ENCODE results near the gene LPP. TPM values are rescaled to one million over a fixed set of nuclear protein-coding genes. Genes with fewer than 3 reads are reported as not detected.

LPP gene
- total and polyA plus RNA-seq, 2 of the 4 experiments (the other 2 are of a cell fraction), result 16.0 to 130 TPM

GRCh38 chr3:188931036-188931435 lies 777.1 kb downstream of the LPP start:
- WGBS, 2 experiments (ENCODE audit: extremely low coverage in 2 of 2, insufficient read length in 1 of 2), result 78% methylated on average over 1 of the region's 3 CpGs; no CpG with 5 or more reads in 1 of the 2 experiments
- no peak overlapping the region for H3K27ac ChIP-seq (ENCODE audit: insufficient read depth, low read length)
- ChIA-PET POLR2A (ENCODE audit: unreplicated experiment) (no interaction called here), CTCF (interaction anchor here (0.7 kb wide), 1 partner anchor 24 kb away, joined by 3 read pairs; no protein-coding TSS in a partner anchor)
- no peak overlapping the region for H4K8ac ChIP-seq (ENCODE audit: low read depth in 2 of 2, low read length in 2 of 2)
- no peak for ATAC-seq (ENCODE audit: low read depth)
- H2BK120ac ChIP-seq (ENCODE audit: low read depth, low read length), result no peak overlapping the region
- no peaks in the 10 kb centered on the region for H4K20me1 ChIP-seq (ENCODE audit: insufficient read depth, low read length)
- no peaks in the 10 kb centered on the region; the same call in 1 of the 2 replicates for H3K9me1 ChIP-seq (ENCODE audit: insufficient read depth, low read length)
- DNase-seq, result no peak
- no peak overlapping the region for H3K14ac ChIP-seq (replicated peaks; ENCODE audit: low read depth, low read length)
- dilution Hi-C loops (cut with HindIII; ENCODE audit: low sequenced_read_pairs, unreplicated experiment), result no loop called here
- no peak overlapping the region for H2AK5ac ChIP-seq (ENCODE audit: low read depth, low read length)
- no TSS peak for BruUV-seq (replicated peaks)
- H4K5ac ChIP-seq (ENCODE audit: low read depth, low read length), result no peak overlapping the region
- H3K9ac ChIP-seq (ENCODE audit: low read depth, low read length), result no peak overlapping the region
- no peak overlapping the region for H3K56ac ChIP-seq (ENCODE audit: extremely low read depth, insufficient read depth, low read length)
- intact Hi-C loops (cut with micrococcal nuclease), result no loop called here
- in situ Hi-C loops (cut with MboI; ENCODE audit: low sequenced_read_pairs), result no loop called here
- H2AK9ac ChIP-seq (replicated peaks; ENCODE audit: low read depth, low read length, poor library complexity), result no peak overlapping the region
- H3K4me3 ChIP-seq (ENCODE audit: insufficient read depth, low read depth, low read length), result no peak overlapping the region
- H3K18ac ChIP-seq (ENCODE audit: low read depth, low read length), result no peak overlapping the region
- H4K91ac ChIP-seq (ENCODE audit: insufficient read depth, low read depth, low read length), result no peak overlapping the region
- H2AFZ ChIP-seq (replicated peaks; ENCODE audit: low read length, poor library complexity), result no peak overlapping the region
- H2BK5ac ChIP-seq (ENCODE audit: low read depth, low read length, poor library complexity, severe bottlenecking), result no peak overlapping the region
- no peaks in the 10 kb centered on the region for H3K79me1 ChIP-seq (ENCODE audit: low read depth in 1 of 2, low read length in 2 of 2)
- H3K23ac ChIP-seq (ENCODE audit: low read depth, low read length), result no peak overlapping the region
- H3K9me3 ChIP-seq (ENCODE audit: control insufficient read depth, insufficient read depth, low read length), result no peaks in the 10 kb centered on the region
- TF ChIP-seq SMC3 (IDR thresholded peaks at IDR 0.05; ENCODE audit: low read depth, low read length), result no peak
- H3K4ac ChIP-seq (ENCODE audit: low read depth, low read length), result no peak overlapping the region
- H3K4me2 ChIP-seq (ENCODE audit: low read depth, low read length), result no peak overlapping the region
- no peaks in the 10 kb centered on the region for H3K36me3 ChIP-seq (ENCODE audit: control insufficient read depth, insufficient read depth, low read length)
- H2BK20ac ChIP-seq (ENCODE audit: low read depth, low read length), result no peak overlapping the region
- H3K4me1 ChIP-seq (ENCODE audit: control insufficient read depth, insufficient read depth, low read length), result peaks cover 3% of the 10 kb centered on the region; the same call in 1 of the 2 replicates
- no peaks in the 10 kb centered on the region for H3K27me3 ChIP-seq (ENCODE audit: control insufficient read depth, insufficient read depth, low read length)
- no peak overlapping the region for H2BK15ac ChIP-seq (ENCODE audit: low read depth, low read length)
